PC-3 (cell line): ENCODE results near the gene ENTPD2.

Experiments used
- CTCF ChIP-seq: fragments of 300-600 bp; sonication (generic); conservative IDR thresholded peaks from 2 replicates; pipeline ENCODE4 v1.5.1; 2017; ENCODE audit warnings: antibody characterized with exemption, low read depth, mild to moderate bottlenecking, low read length
- EZH2 ChIP-seq: fragments of 300-600 bp; sonication (generic); IDR thresholded peaks from one replicate; pipeline ENCODE4 v1.6.1; 2017; ENCODE audit warnings: antibody characterized with exemption, mild to moderate bottlenecking, low read length; ENCODE audit not compliant: unreplicated experiment
- EZH2phosphoT487 ChIP-seq: fragments of 300-600 bp; sonication (generic); IDR thresholded peaks from 2 replicates; pipeline ENCODE4 v1.6.1; 2018; ENCODE audit warnings: mild to moderate bottlenecking, antibody characterized with exemption, low read length, borderline replicate concordance

GRCh38 chr9:137030538-137031527 is 23.0 kb downstream of the ENTPD2 start:
- no peak for TF ChIP-seq CTCF
- no peak for TF ChIP-seq EZH2
- no peak for TF ChIP-seq EZH2phosphoT487
